OCI-LY3 (cell line): ENCODE measurements around the gene ZKSCAN1.

Experiments
- CTCF ChIP-seq: fragments of 200-600, 300-600 bp; sonication (generic); IDR thresholded peaks from 2 replicates; pipeline ENCODE4 v1.5.1; 2014; ENCODE audit warnings: antibody characterized with exemption, low read length, low read depth
- EZH2phosphoT487 ChIP-seq: fragments of 200-600 bp; shearing (Covaris generic); IDR thresholded peaks from 2 replicates; pipeline ENCODE4 v1.6.1; 2018; ENCODE audit warnings: antibody characterized with exemption, mixed run types, low read depth

- TF ChIP-seq CTCF (no peak), EZH2phosphoT487 (no peak)
Observed at GRCh38 chr7:100021297-100021696, 5.9 kb downstream of the ZKSCAN1 start.
